ENCODE data around the gene RNF208.

DNA sequence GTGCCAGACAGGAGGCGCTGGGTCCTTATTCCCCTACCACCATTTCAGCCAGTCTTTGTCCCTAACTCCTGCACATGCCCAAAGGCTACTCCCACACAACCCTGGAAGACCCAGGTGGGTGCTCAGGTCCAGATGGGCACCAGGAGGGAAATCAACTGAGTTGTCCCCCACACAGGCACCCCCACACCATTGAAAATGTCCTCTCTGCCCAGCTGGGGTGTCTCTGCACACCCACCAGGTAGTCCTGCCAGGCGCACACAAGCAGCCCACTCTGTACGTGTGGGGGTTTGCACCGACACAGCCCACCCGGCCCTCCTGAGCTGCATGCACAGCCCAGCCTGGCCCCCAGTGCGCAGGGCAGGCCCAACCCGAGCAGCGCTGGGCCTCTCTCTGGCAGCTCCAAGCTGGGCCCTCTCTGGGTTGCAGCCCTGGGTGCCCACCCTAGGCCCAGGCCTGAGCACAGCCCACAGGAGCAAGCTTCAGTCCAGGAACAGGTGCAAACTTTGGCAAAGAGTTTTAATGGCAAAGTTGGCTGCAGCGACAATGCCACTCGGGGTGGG lies 2.2 kb downstream of the RNF208 start:
- TF ChIP-seq, protein P1, sequence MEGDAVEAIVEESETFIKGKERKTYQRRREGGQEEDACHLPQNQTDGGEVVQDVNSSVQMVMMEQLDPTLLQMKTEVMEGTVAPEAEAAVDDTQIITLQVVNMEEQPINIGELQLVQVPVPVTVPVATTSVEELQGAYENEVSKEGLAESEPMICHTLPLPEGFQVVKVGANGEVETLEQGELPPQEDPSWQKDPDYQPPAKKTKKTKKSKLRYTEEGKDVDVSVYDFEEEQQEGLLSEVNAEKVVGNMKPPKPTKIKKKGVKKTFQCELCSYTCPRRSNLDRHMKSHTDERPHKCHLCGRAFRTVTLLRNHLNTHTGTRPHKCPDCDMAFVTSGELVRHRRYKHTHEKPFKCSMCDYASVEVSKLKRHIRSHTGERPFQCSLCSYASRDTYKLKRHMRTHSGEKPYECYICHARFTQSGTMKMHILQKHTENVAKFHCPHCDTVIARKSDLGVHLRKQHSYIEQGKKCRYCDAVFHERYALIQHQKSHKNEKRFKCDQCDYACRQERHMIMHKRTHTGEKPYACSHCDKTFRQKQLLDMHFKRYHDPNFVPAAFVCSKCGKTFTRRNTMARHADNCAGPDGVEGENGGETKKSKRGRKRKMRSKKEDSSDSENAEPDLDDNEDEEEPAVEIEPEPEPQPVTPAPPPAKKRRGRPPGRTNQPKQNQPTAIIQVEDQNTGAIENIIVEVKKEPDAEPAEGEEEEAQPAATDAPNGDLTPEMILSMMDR (conservative IDR thresholded peaks at IDR 0.05): no peak
- TF ChIP-seq EZH2 (IDR thresholded peaks at IDR 0.05; ENCODE audit: low read depth): no peak
